Fibroblast of villous mesenchyme (primary cell): ENCODE data around the gene FABP1. TPM values are rescaled to one million over a fixed set of nuclear protein-coding genes. Genes with fewer than 3 reads are reported as not detected.

Experiments
- DNase-seq: peaks from one replicate; pipeline ENCODE4 v3.0.0-alpha.2; 2010; ENCODE audit warnings: low read depth
- H3K4me3 ChIP-seq: 2 replicates; pipeline ENCODE4 v1.5.1; 2011; ENCODE audit warnings: low read depth, mild to moderate bottlenecking, low read length
- CTCF ChIP-seq: IDR thresholded peaks from 2 replicates; pipeline ENCODE4 v1.5.1; 2012; ENCODE audit warnings: low read depth, mild to moderate bottlenecking, low read length; ENCODE audit not compliant: insufficient read depth
- total RNA-seq: library from RNA; depleted of rRNA; stranded (reverse); fragments of >200 nt; gene quantifications from 2 replicates; pipeline ENCODE4 v1.2.3, GENCODE V29; 2012

Gene FABP1
- total RNA-seq, 1 donor: not detected

- no peak for TF ChIP-seq CTCF
- no peak for DNase-seq
- H3K4me3 ChIP-seq: no peak overlapping the region
Measured at GRCh38 chr2:88123975-88124917, 3.6 kb downstream of the FABP1 start.

- DNase-seq: no peak
- no peak for TF ChIP-seq CTCF
- H3K4me3 ChIP-seq: no peak overlapping the region
Measured at GRCh38 chr2:88123164-88123974, 4.5 kb downstream of the FABP1 start.

- DNase-seq: no peak
- TF ChIP-seq CTCF: no peak
- H3K4me3 ChIP-seq: no peak overlapping the region
Measured at GRCh38 chr2:88122141-88122884, 5.5 kb downstream of the FABP1 start.

GRCh38 chr2:88121678-88122077 lies 6.2 kb downstream of the FABP1 start:
- no peak for DNase-seq
- H3K4me3 ChIP-seq: no peak overlapping the region
- no peak for TF ChIP-seq CTCF

GRCh38 chr2:88117973-88118372 lies 9.9 kb downstream of the FABP1 start:
- DNase-seq: no peak
- no peak for TF ChIP-seq CTCF
- no peak overlapping the region for H3K4me3 ChIP-seq

GRCh38 chr2:88116669-88117432 lies 11.0 kb downstream of the FABP1 start:
- DNase-seq: no peak
- TF ChIP-seq CTCF: no peak
- no peak overlapping the region for H3K4me3 ChIP-seq
